NT2/D1 (cell line): ENCODE results near the gene EXOSC5.

Experiments
- SUZ12 ChIP-seq: IDR thresholded peaks from 2 replicates; pipeline ENCODE4 v1.6.1; 2011; ENCODE audit not compliant: insufficient read length, insufficient read depth; ENCODE audit errors: extremely low read depth
- YY1 ChIP-seq: IDR thresholded peaks from 2 replicates; pipeline ENCODE4 v1.6.1; 2011; ENCODE audit not compliant: insufficient read length, insufficient read depth
- ZNF274 ChIP-seq: IDR thresholded peaks from 2 replicates; pipeline ENCODE4 v1.6.1; 2011; ENCODE audit warnings: mild to moderate bottlenecking, low read depth, low read length

GRCh38 chr19:41422456-41422855 lies 25.3 kb upstream of the EXOSC5 start:
- TF ChIP-seq SUZ12 (no peak), YY1 (no peak), ZNF274 (no peak)
